H9 (cell line): Measurements from ENCODE around the gene FOSL2. TPM values are rescaled to one million over a fixed set of nuclear protein-coding genes. Genes with fewer than 3 reads are reported as not detected.

Experiments
- DNase-seq: peaks from one replicate; pipeline ENCODE4 v3.0.0-alpha.2; 2017
- H2AFZ ChIP-seq: one replicate; pipeline ENCODE4 v1.6.1; 2013; ENCODE audit warnings: mild to moderate bottlenecking, low read length, control low read depth, moderate library complexity
- H2AK5ac ChIP-seq: 2 replicates; pipeline ENCODE4 v1.6.1; 2013; ENCODE audit warnings: low read length, control low read depth, mixed read lengths; ENCODE audit not compliant: insufficient read length
- H2BK120ac ChIP-seq: one replicate; pipeline ENCODE4 v1.6.1; 2013; ENCODE audit warnings: low read depth, mild to moderate bottlenecking, low read length, control low read depth, inconsistent platforms; ENCODE audit not compliant: poor library complexity, severe bottlenecking
- H2BK12ac ChIP-seq: 2 replicates; pipeline ENCODE4 v1.6.1; 2013; ENCODE audit warnings: low read length, control low read depth, mixed read lengths, low read depth; ENCODE audit not compliant: insufficient read length
- H2BK15ac ChIP-seq: 2 replicates; pipeline ENCODE4 v1.6.1; 2013; ENCODE audit warnings: low read depth, low read length, control low read depth
- H2BK20ac ChIP-seq: one replicate; pipeline ENCODE4 v1.6.1; 2013; ENCODE audit warnings: low read depth, mild to moderate bottlenecking, low read length, control low read depth, inconsistent platforms; ENCODE audit not compliant: poor library complexity, severe bottlenecking
- H2BK5ac ChIP-seq: 2 replicates; pipeline ENCODE4 v1.6.1; 2013; ENCODE audit warnings: low read length, control low read depth, mixed read lengths; ENCODE audit not compliant: insufficient read length
- H3K14ac ChIP-seq: 2 replicates; pipeline ENCODE4 v1.6.1; 2013; ENCODE audit warnings: low read length, control low read depth; ENCODE audit not compliant: insufficient read depth
- H3K18ac ChIP-seq: 2 replicates; pipeline ENCODE4 v1.6.1; 2013; ENCODE audit warnings: low read depth, mild to moderate bottlenecking, mixed read lengths, low read length, control low read depth; ENCODE audit not compliant: insufficient read length
- H3K23ac ChIP-seq: 2 replicates; pipeline ENCODE4 v1.6.1; 2013; ENCODE audit warnings: low read length, control low read depth, mixed read lengths, low read depth; ENCODE audit not compliant: insufficient read length
- H3K23me2 ChIP-seq: 2 replicates; pipeline ENCODE4 v1.6.1; 2013; ENCODE audit warnings: low read depth, mild to moderate bottlenecking, mixed read lengths, low read length, control low read depth; ENCODE audit not compliant: insufficient read length, poor library complexity, severe bottlenecking
- H3K27ac ChIP-seq: 2 replicates; pipeline ENCODE4 v1.5.1; 2013; ENCODE audit warnings: low read length, control low read depth, mixed read lengths, low read depth; ENCODE audit not compliant: insufficient read length
- H3K27me3 ChIP-seq: 2 replicates; pipeline ENCODE4 v1.6.1; 2013; ENCODE audit warnings: low read length, control low read depth, inconsistent platforms; ENCODE audit not compliant: insufficient read depth
- H3K4ac ChIP-seq: 2 replicates; pipeline ENCODE4 v1.6.1; 2013; ENCODE audit warnings: low read depth, mild to moderate bottlenecking, control low read depth, inconsistent platforms, low read length, moderate library complexity
- H3K4me1 ChIP-seq: 2 replicates; pipeline ENCODE4 v1.6.1; 2013; ENCODE audit warnings: low read length, control low read depth, inconsistent platforms; ENCODE audit not compliant: insufficient read depth
- H3K4me2 ChIP-seq: 2 replicates; pipeline ENCODE4 v1.6.1; 2013; ENCODE audit warnings: low read length, control low read depth, mixed read lengths; ENCODE audit not compliant: insufficient read length, insufficient read depth
- H3K56ac ChIP-seq: 2 replicates; pipeline ENCODE4 v1.6.1; 2013; ENCODE audit warnings: low read depth, mild to moderate bottlenecking, mixed read lengths, low read length, control low read depth; ENCODE audit not compliant: insufficient read length
- H3K79me1 ChIP-seq: 2 replicates; pipeline ENCODE4 v1.6.1; 2013; ENCODE audit warnings: low read depth, mild to moderate bottlenecking, moderate library complexity, low read length, control low read depth, inconsistent platforms; ENCODE audit not compliant: insufficient read depth, poor library complexity, severe bottlenecking
- H3K79me2 ChIP-seq: 2 replicates; pipeline ENCODE4 v1.6.1; 2013; ENCODE audit warnings: low read length, control low read depth, inconsistent platforms; ENCODE audit not compliant: insufficient read depth
- H3K9ac ChIP-seq: 2 replicates; pipeline ENCODE4 v1.6.1; 2013; ENCODE audit warnings: low read length, control low read depth, mixed read lengths; ENCODE audit not compliant: insufficient read length; ENCODE audit errors: extremely low read depth
- H3K9me3 ChIP-seq: one replicate; pipeline ENCODE4 v1.6.1; 2013; ENCODE audit warnings: low read depth, low read length, inconsistent platforms; ENCODE audit not compliant: control insufficient read depth
- H3T11ph ChIP-seq: one replicate; pipeline ENCODE4 v1.6.1; 2013; ENCODE audit warnings: mild to moderate bottlenecking, low read length, control low read depth, inconsistent platforms
- H4K20me1 ChIP-seq: one replicate; pipeline ENCODE4 v1.6.1; 2013; ENCODE audit not compliant: control insufficient read depth, insufficient read length, insufficient read depth
- H4K5ac ChIP-seq: 2 replicates; pipeline ENCODE4 v1.6.1; 2013; ENCODE audit warnings: low read depth, mild to moderate bottlenecking, mixed read lengths, low read length, control low read depth; ENCODE audit not compliant: insufficient read length
- H4K8ac ChIP-seq: replicated peaks from 2 replicates; pipeline ENCODE4 v1.6.1; 2013; ENCODE audit warnings: low read length, control low read depth, mixed read lengths, low read depth; ENCODE audit not compliant: insufficient read length
- H4K91ac ChIP-seq: 2 replicates; pipeline ENCODE4 v1.6.1; 2013; ENCODE audit warnings: low read depth, mild to moderate bottlenecking, moderate library complexity, mixed read lengths, low read length, control low read depth; ENCODE audit not compliant: insufficient read length
- H3K27ac Mint-ChIP-seq, 3 experiments: 2 replicates in 2 of 3; 3 replicates in 1 of 3; pipeline ENCODE4 v1.8.0; 2020 to 2021; ENCODE audit warnings: mixed read lengths in 3 of 3, mild to moderate bottlenecking in 1 of 3, moderate library complexity in 1 of 3
- H3K27me3 Mint-ChIP-seq: 2 replicates; pipeline ENCODE4 v1.8.0; 2021; ENCODE audit warnings: low read depth, mild to moderate bottlenecking, moderate library complexity, mixed read lengths
- H3K36me3 Mint-ChIP-seq, 3 experiments: 2 replicates in 2 of 3; 3 replicates in 1 of 3; pipeline ENCODE4 v1.8.0; 2020 to 2021; ENCODE audit warnings: low read depth in 3 of 3, mixed read lengths in 3 of 3; ENCODE audit not compliant: insufficient read depth in 1 of 3
- H3K4me1 Mint-ChIP-seq, 2 experiments: 2 replicates each; pipeline ENCODE4 v1.8.0; 2020; ENCODE audit warnings: mixed read lengths in 2 of 2
- H3K4me3 Mint-ChIP-seq, 2 experiments: 2 replicates in 1 of 2; 3 replicates in 1 of 2; pipeline ENCODE4 v1.8.0; 2020 to 2021; ENCODE audit warnings: mild to moderate bottlenecking in 2 of 2, mixed read lengths in 2 of 2, moderate library complexity in 1 of 2
- H3K9me3 Mint-ChIP-seq, 2 experiments: 2 replicates in 1 of 2; 3 replicates in 1 of 2; pipeline ENCODE4 v1.8.0; 2020; ENCODE audit warnings: mild to moderate bottlenecking in 2 of 2, mixed read lengths in 2 of 2, moderate library complexity in 1 of 2
- WGBS: extraction: QIAGEN DNeasy Blood & Tissue Kit; methylation state at CpG from one replicate; pipeline ENCODE4 v1.1.7; 2013; ENCODE audit warnings: missing lambda C conversion rate, low lambda C conversion rate, mixed read lengths; ENCODE audit not compliant: insufficient read length; ENCODE audit errors: extremely low coverage; 5-methylcytosine and 5-hydroxymethylcytosine counted together
- total RNA-seq: library from RNA; stranded (reverse); gene quantifications from 2 replicates; pipeline ENCODE4 v1.2.1, GENCODE V29; 2021
- TF ChIP-seq, protein P1 (sequence below): fragments of 200-600 bp; sonication (generic); conservative IDR thresholded peaks from 3 replicates; pipeline ENCODE4 v1.8.0; 2021; ENCODE audit warnings: antibody characterized with exemption, mild to moderate bottlenecking

FOSL2 gene
- total RNA-seq, 1 experiment from 2014 or later, result 7.4 TPM

DNA sequence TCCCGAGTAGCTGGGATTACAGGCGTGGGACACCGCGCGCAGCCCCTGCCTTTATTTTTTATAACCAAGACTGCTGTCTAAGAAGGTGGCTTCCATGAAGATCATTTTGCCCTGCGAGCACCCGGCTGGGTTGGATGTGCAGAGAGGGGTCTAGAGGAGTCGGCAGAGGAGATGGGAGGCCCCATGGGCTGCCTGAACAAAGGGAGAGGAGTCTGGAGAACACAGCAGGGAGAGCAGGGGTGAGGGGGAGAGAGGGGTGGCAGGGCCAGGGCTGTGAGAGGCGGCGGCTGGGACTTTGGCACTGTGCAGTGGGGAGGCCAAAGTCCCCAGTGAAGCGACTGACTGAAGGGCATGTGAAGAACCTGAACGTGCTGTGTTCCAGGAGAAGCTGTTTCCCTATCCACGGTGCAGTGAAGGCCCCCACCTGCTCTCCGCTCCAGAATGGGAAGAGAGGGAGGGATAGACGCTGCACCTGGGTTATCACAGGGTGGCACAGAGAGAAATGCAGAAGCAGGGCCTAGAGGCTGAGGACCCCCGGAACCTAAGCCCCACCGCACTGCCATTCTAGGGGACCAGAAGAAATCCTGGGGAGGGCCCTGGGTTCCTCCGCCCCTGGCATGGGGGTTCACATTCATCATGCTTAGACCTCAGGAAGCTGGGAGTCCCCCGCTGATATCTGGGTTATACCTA lies 24.8 kb upstream of the FOSL2 start:
- H2BK5ac ChIP-seq, result no peak overlapping the region
- no peak overlapping the region for H2BK20ac ChIP-seq
- H3K4me2 ChIP-seq, result no peak overlapping the region
- Mint-ChIP-seq H3K27me3 (peaks cover 15% of the 10 kb centered on the region), H3K4me3 (no peak overlapping the region), H3K9me3 (no peaks in the 10 kb centered on the region), H3K4me1 (peaks cover 7 to 11% of the 10 kb centered on the region in 2 experiments), H3K27ac (no peak overlapping the region), H3K36me3 (no peaks in the 10 kb centered on the region)
- H2BK15ac ChIP-seq, result no peak overlapping the region
- no peaks in the 10 kb centered on the region for H4K20me1 ChIP-seq
- no peak overlapping the region for H4K8ac ChIP-seq
- H3K14ac ChIP-seq, result no peak overlapping the region
- no CpG with 5 or more reads among the region's 19 CpGs for WGBS
- no peaks in the 10 kb centered on the region for H3K79me2 ChIP-seq
- H2BK120ac ChIP-seq, result no peak overlapping the region
- H2AK5ac ChIP-seq, result no peak overlapping the region
- no peak for DNase-seq
- no peak overlapping the region for H2BK12ac ChIP-seq
- H3K9ac ChIP-seq, result no peak overlapping the region
- TF ChIP-seq, protein P1, sequence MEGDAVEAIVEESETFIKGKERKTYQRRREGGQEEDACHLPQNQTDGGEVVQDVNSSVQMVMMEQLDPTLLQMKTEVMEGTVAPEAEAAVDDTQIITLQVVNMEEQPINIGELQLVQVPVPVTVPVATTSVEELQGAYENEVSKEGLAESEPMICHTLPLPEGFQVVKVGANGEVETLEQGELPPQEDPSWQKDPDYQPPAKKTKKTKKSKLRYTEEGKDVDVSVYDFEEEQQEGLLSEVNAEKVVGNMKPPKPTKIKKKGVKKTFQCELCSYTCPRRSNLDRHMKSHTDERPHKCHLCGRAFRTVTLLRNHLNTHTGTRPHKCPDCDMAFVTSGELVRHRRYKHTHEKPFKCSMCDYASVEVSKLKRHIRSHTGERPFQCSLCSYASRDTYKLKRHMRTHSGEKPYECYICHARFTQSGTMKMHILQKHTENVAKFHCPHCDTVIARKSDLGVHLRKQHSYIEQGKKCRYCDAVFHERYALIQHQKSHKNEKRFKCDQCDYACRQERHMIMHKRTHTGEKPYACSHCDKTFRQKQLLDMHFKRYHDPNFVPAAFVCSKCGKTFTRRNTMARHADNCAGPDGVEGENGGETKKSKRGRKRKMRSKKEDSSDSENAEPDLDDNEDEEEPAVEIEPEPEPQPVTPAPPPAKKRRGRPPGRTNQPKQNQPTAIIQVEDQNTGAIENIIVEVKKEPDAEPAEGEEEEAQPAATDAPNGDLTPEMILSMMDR, result no peak
- H3K27me3 ChIP-seq, result no peaks in the 10 kb centered on the region; the same call in 1 of the 2 replicates
- H3K79me1 ChIP-seq, result no peaks in the 10 kb centered on the region
- no peak overlapping the region for H3K23ac ChIP-seq
- H3K9me3 ChIP-seq, result no peaks in the 10 kb centered on the region
- no peak overlapping the region for H4K91ac ChIP-seq
- no peak overlapping the region for H4K5ac ChIP-seq
- H3K23me2 ChIP-seq, result no peaks in the 10 kb centered on the region
- H3K4me1 ChIP-seq, result no peaks in the 10 kb centered on the region
- no peak overlapping the region for H3K27ac ChIP-seq
- H3K56ac ChIP-seq, result no peak overlapping the region
- H2AFZ ChIP-seq, result no peak overlapping the region
- no peak overlapping the region for H3T11ph ChIP-seq
- no peak overlapping the region for H3K18ac ChIP-seq
- H3K4ac ChIP-seq, result no peak overlapping the region
